Measurements from ENCODE around the gene TCF4. TPM values are rescaled to one million over a fixed set of nuclear protein-coding genes. Genes with fewer than 3 reads are reported as not detected.

The TCF4 gene
- total and polyA plus RNA-seq, 2 of the 13 experiments (the other 11 are each of a cell fraction or from before 2014, with no cell fraction given): not detected

- Histone ChIP-seq H3K4me2 (ENCODE audit: low read depth, low read length) (no peak overlapping the region), H2AFZ (ENCODE audit: low read length) (no peak overlapping the region), H3K9me3 (ENCODE audit: low read length) (no peaks in the 10 kb centered on the region), H3K27ac (ENCODE audit: extremely low read length, insufficient read depth, low read length) (no peak overlapping the region), H3K27me3 (ENCODE audit: control insufficient read depth in 1 of 2, insufficient read depth in 2 of 2, low read length in 2 of 2) (no peaks in the 10 kb centered on the region; a peak in 1 of 5 replicates), H3K9ac (ENCODE audit: insufficient read depth, low read depth, low read length) (no peak overlapping the region), H4K20me1 (ENCODE audit: insufficient read depth, low read length) (no peaks in the 10 kb centered on the region), H3K4me3 (replicated peaks in 1 of 3; ENCODE audit: insufficient read depth in 1 of 3, low read depth in 2 of 3, low read length in 3 of 3) (no peak overlapping the region), H3K36me3 (replicated peaks in 1 of 2; ENCODE audit: control insufficient read depth in 1 of 2, insufficient read depth in 2 of 2, low read length in 2 of 2) (no peaks in the 10 kb centered on the region), H3K79me2 (ENCODE audit: insufficient read depth, low read length) (no peaks in the 10 kb centered on the region), H3K4me1 (ENCODE audit: insufficient read depth, low read length) (no peaks in the 10 kb centered on the region)
- intact Hi-C loops (cut with micrococcal nuclease; ENCODE audit: unreplicated experiment): no loop called here
- no TSS peak for BruUV-seq (replicated peaks)
- no peak for FAIRE-seq
- in situ Hi-C loops (cut with HindIII; ENCODE audit: extremely low pct_ligation_motif_present, low pct_unique_long_range_greater_than_20kb): no loop called here
- ChIA-PET POLR2A (no interaction called here), CTCF (ENCODE audit: low intra/inter-chr PET ratio, low total read pairs) (no interaction called here)
- TF ChIP-seq ZNF317 (CRISPR knock-in tag; IDR thresholded peaks at IDR 0.05) (no peak), HOXA7 (CRISPR knock-in tag; IDR thresholded peaks at IDR 0.05) (no peak), FOXC1 (CRISPR knock-in tag; IDR thresholded peaks at IDR 0.05; ENCODE audit: borderline replicate concordance) (no peak), NR2F2 (IDR thresholded peaks at IDR 0.05; ENCODE audit: borderline replicate concordance, low read depth) (no peak), MLXIP (CRISPR knock-in tag; IDR thresholded peaks at IDR 0.05; ENCODE audit: borderline replicate concordance) (no peak), ZNF552 (CRISPR knock-in tag; IDR thresholded peaks at IDR 0.05; ENCODE audit: borderline replicate concordance) (no peak), POLR2G (IDR thresholded peaks at IDR 0.05; ENCODE audit: low read depth, low read length) (no peak), ZNF230 (CRISPR knock-in tag; IDR thresholded peaks at IDR 0.05) (no peak), BCL6 (CRISPR knock-in tag; IDR thresholded peaks at IDR 0.05) (no peak), KDM3A (CRISPR knock-in tag; IDR thresholded peaks at IDR 0.05; ENCODE audit: low read depth) (no peak), POLR2A (IDR thresholded peaks at IDR 0.05; ENCODE audit: insufficient read depth in 1 of 2, low read depth in 2 of 2, low read length in 2 of 2) (no peak), MLX (CRISPR knock-in tag; IDR thresholded peaks at IDR 0.05) (no peak), SAP130 (CRISPR knock-in tag; IDR thresholded peaks at IDR 0.05; ENCODE audit: low read depth) (no peak), ZNF674 (CRISPR knock-in tag; IDR thresholded peaks at IDR 0.05; ENCODE audit: low read depth) (no peak), ZNF891 (CRISPR knock-in tag; IDR thresholded peaks at IDR 0.05) (no peak), GPBP1L1 (CRISPR knock-in tag; IDR thresholded peaks at IDR 0.05) (no peak), ZNF124 (CRISPR knock-in tag; IDR thresholded peaks at IDR 0.05) (no peak), ZSCAN5A (CRISPR knock-in tag; IDR thresholded peaks at IDR 0.05; ENCODE audit: borderline replicate concordance) (no peak), RFX3 (CRISPR knock-in tag; IDR thresholded peaks at IDR 0.05) (no peak), NBN (conservative IDR thresholded peaks at IDR 0.05) (no peak)
- ATAC-seq: no peak
- DNase-seq (ENCODE audit: low spot score): no peak
- WGBS (ENCODE audit: low lambda C conversion rate): 13% methylated on average over 3 of the region's 3 CpGs
Measured at GRCh38 chr18:55307505-55307904, 280.5 kb downstream of the TCF4 start.

Data from HepG2 (cell line).